Left ventricle myocardium inferior (tissue), 1 donor: ENCODE data around the gene TFAM. TPM values are rescaled to one million over a fixed set of nuclear protein-coding genes. Genes with fewer than 3 reads are reported as not detected.

Experiments
- DNase-seq: peaks from one replicate; pipeline ENCODE4 v3.0.0-alpha.2; 2020
- H3K27ac ChIP-seq: fragments of 200-600 bp; replicated peaks from 2 replicates; pipeline ENCODE4 v1.8.0; 2021
- H3K27me3 ChIP-seq: fragments of 200-600 bp; 2 replicates; pipeline ENCODE4 v1.8.0; 2021; ENCODE audit warnings: low read depth
- H3K36me3 ChIP-seq: fragments of 200-600 bp; 2 replicates; pipeline ENCODE4 v1.8.0; 2021
- H3K4me1 ChIP-seq: fragments of 200-600 bp; 2 replicates; pipeline ENCODE4 v1.8.0; 2021
- H3K4me3 ChIP-seq: fragments of 200-600 bp; 2 replicates; pipeline ENCODE4 v1.8.0; 2021; ENCODE audit warnings: mild to moderate bottlenecking, moderate library complexity
- H3K9me3 ChIP-seq: fragments of 200-600 bp; replicated peaks from 2 replicates; pipeline ENCODE4 v1.8.0; 2021
- CTCF ChIP-seq: fragments of 200-600 bp; IDR thresholded peaks from 2 replicates; pipeline ENCODE4 v1.8.0; 2021; ENCODE audit warnings: antibody characterized with exemption, mild to moderate bottlenecking, borderline replicate concordance
- intact Hi-C: fragments of 100-400 bp; cut with micrococcal nuclease; formaldehyde crosslinking; loops from one replicate; pipeline ENCODE4 v1.11.0; 2022
- total RNA-seq: library from RNA; stranded (reverse); fragmentation: NEBNext Ultra II Directional; extraction: Animal tissue kit (Norgen Biotek cat#: 25700); gene quantifications from one replicate; pipeline ENCODE4 v1.2.1, GENCODE V29; 2021
- donor health status: DM: no; HTN: yes; CAD: no; lungs with severe emphysema.

The TFAM gene
- total RNA-seq, 1 donor from 2014 or later, result 29.8 TPM

GRCh38 chr10:58348571-58349033 is 36.6 kb upstream of the TFAM start:
- H3K27ac ChIP-seq, result no peak overlapping the region
- intact Hi-C loops, result no loop called here

GRCh38 chr10:58350023-58350422 is 35.2 kb upstream of the TFAM start:
- Histone ChIP-seq H3K27ac (no peak overlapping the region), H3K9me3 (no peaks in the 10 kb centered on the region), H3K36me3 (no peaks in the 10 kb centered on the region), H3K4me3 (no peak overlapping the region), H3K27me3 (no peaks in the 10 kb centered on the region), H3K4me1 (peaks cover 70% of the 10 kb centered on the region)
- intact Hi-C loops, result no loop called here
- no peak for TF ChIP-seq CTCF
- no peak for DNase-seq

More at GRCh38 chr10:58348571-58349033, 36.6 kb upstream of the TFAM start:
- Histone ChIP-seq H3K9me3 (no peaks in the 10 kb centered on the region), H3K4me1 (peaks cover 69% of the 10 kb centered on the region), H3K4me3 (no peak overlapping the region), H3K27me3 (no peaks in the 10 kb centered on the region), H3K36me3 (no peaks in the 10 kb centered on the region)
- no peak for DNase-seq
- no peak for TF ChIP-seq CTCF

- Histone ChIP-seq H3K4me3 (no peak overlapping the region), H3K36me3 (no peaks in the 10 kb centered on the region), H3K27ac (no peak overlapping the region), H3K9me3 (no peaks in the 10 kb centered on the region), H3K27me3 (no peaks in the 10 kb centered on the region), H3K4me1 (peaks cover 78% of the 10 kb centered on the region)
- no peak for DNase-seq
- TF ChIP-seq CTCF, result no peak
- intact Hi-C loops, result no loop called here
Observed at GRCh38 chr10:58350619-58351323, 34.4 kb upstream of the TFAM start.

GRCh38 chr10:58351616-58352578 is 33.3 kb upstream of the TFAM start:
- Histone ChIP-seq H3K27me3 (no peaks in the 10 kb centered on the region), H3K27ac (no peak overlapping the region), H3K4me1 (peaks cover 89% of the 10 kb centered on the region), H3K9me3 (no peaks in the 10 kb centered on the region), H3K4me3 (no peak overlapping the region), H3K36me3 (no peaks in the 10 kb centered on the region)
- intact Hi-C loops, result no loop called here
- DNase-seq, result no peak
- TF ChIP-seq CTCF, result no peak

GRCh38 chr10:58352956-58353610 is 32.1 kb upstream of the TFAM start:
- TF ChIP-seq CTCF, result no peak
- peaks cover 100% of the 10 kb centered on the region for H3K4me1 ChIP-seq

More at GRCh38 chr10:58352956-58353610, 32.1 kb upstream of the TFAM start:
- DNase-seq, result no peak
- no peaks in the 10 kb centered on the region for H3K9me3 ChIP-seq
- H3K36me3 ChIP-seq, result no peaks in the 10 kb centered on the region
- H3K27me3 ChIP-seq, result no peaks in the 10 kb centered on the region
- intact Hi-C loops, result no loop called here
- no peak overlapping the region for H3K27ac ChIP-seq
- no peak overlapping the region for H3K4me3 ChIP-seq
